K562 (cell line): ENCODE measurements around the gene FASTK. TPM values are rescaled to one million over a fixed set of nuclear protein-coding genes. Genes with fewer than 3 reads are reported as not detected.
A peak's percentile ranks its signal among the peaks of the same experiment; 100 is the strongest.

Source experiments
- ATAC-seq: fragments of 200-7000 bp; cut with Tn5 transposase; 3 replicates; pipeline ENCODE4 v1.9.1; 2020; ENCODE audit warnings: moderate library complexity
- BruUV-seq: library from RNA; stranded (reverse); fragments of 400-500 nt; replicated peaks from 2 replicates; lab custom pipeline; 2021; lab: Mats Ljungman, UMichigan
- CTCF ChIA-PET: fragments of 300-600 bp; formaldehyde crosslinking; extraction: SDS; loops from one replicate; lab custom pipeline; 2021; ENCODE audit warnings: low intra/inter-chr PET ratio; lab: Yijun Ruan, JAX
- POLR2A ChIA-PET: fragments of 300-600, 350-650 bp; sonication (Branson Sonifier 250); formaldehyde crosslinking; extraction: SDS; loops from one replicate; lab custom pipeline; 2021; ENCODE audit warnings: antibody characterized with exemption, inconsistent platforms; lab: Yijun Ruan, JAX
- DNase-seq, 4 experiments: peaks; one replicate each; pipeline versions ENCODE4 v3.0.0 to v3.0.0-alpha.2; 2011 to 2018; ENCODE audit warnings: low spot score in 3 of 4, mixed read lengths in 3 of 4; ENCODE audit errors: extremely low read depth in 1 of 4
- FAIRE-seq: peaks from 2 replicates; lab custom pipeline; 2011; peaks lifted over from hg19 to GRCh38; lab: Jason Lieb, UNC
- H2AFZ ChIP-seq: 2 replicates; pipeline ENCODE4 v1.6.0; 2011; ENCODE audit warnings: low read depth, low read length, control low read depth, inconsistent platforms
- H3K27ac ChIP-seq: fragments of 200-600 bp; 3 replicates; pipeline ENCODE4 v1.8.0; 2011; ENCODE audit warnings: low read depth, mild to moderate bottlenecking, control low read depth, inconsistent platforms, low read length, moderate library complexity, mixed read lengths; ENCODE audit errors: extremely low read depth
- H3K27me3 ChIP-seq, 2 experiments: fragments of 300-600 bp in 1 of 2; 2 replicates in 1 of 2; 3 replicates in 1 of 2; pipeline versions ENCODE4 v1.6.0 to v1.8.0; 2011; ENCODE audit warnings: inconsistent platforms in 2 of 2, low read length in 2 of 2, mild to moderate bottlenecking in 1 of 2, mixed read lengths in 1 of 2, moderate library complexity in 1 of 2; ENCODE audit not compliant: control insufficient read depth in 2 of 2, insufficient read depth in 2 of 2
- H3K36me3 ChIP-seq: fragments of 300-600 bp; 3 replicates; pipeline ENCODE4 v1.8.0; 2011; ENCODE audit warnings: mild to moderate bottlenecking, low read length, inconsistent platforms; ENCODE audit not compliant: control insufficient read depth, insufficient read depth
- H3K4me1 ChIP-seq, 2 experiments: fragments of 200-600 bp in 1 of 2; replicated peaks in 1 of 2; 2 replicates in 1 of 2; 3 replicates in 1 of 2; pipeline versions ENCODE4 v1.5.1 to v1.8.0; 2011; ENCODE audit warnings: inconsistent platforms in 2 of 2, low read length in 2 of 2, mild to moderate bottlenecking in 1 of 2, mixed read lengths in 1 of 2, moderate library complexity in 1 of 2; ENCODE audit not compliant: control insufficient read depth in 2 of 2, insufficient read depth in 2 of 2
- H3K4me2 ChIP-seq: 2 replicates; pipeline ENCODE4 v1.6.1; 2011; ENCODE audit warnings: low read length, control low read depth, inconsistent platforms, mixed read lengths; ENCODE audit not compliant: insufficient read depth
- H3K4me3 ChIP-seq: fragments of 200-600 bp; sonication (generic), shearing (Covaris generic); 2 replicates; pipeline ENCODE4 v1.5.1; 2016; ENCODE audit warnings: control low read depth, inconsistent platforms
- H3K79me2 ChIP-seq: fragments of 200-600 bp; 3 replicates; pipeline ENCODE4 v1.8.0; 2011; ENCODE audit warnings: low read length, inconsistent platforms; ENCODE audit not compliant: control insufficient read depth, insufficient read depth
- H3K9ac ChIP-seq, 2 experiments: 2 replicates each; pipeline versions ENCODE4 v1.6.0 to v1.6.1; 2011; ENCODE audit warnings: low read depth in 2 of 2, low read length in 2 of 2, control low read depth in 1 of 2, inconsistent platforms in 1 of 2, mild to moderate bottlenecking in 1 of 2, mixed read lengths in 1 of 2; ENCODE audit not compliant: insufficient read depth in 1 of 2
- H3K9me1 ChIP-seq: one replicate; pipeline ENCODE4 v1.6.0; 2011; ENCODE audit warnings: inconsistent platforms, mild to moderate bottlenecking, low read length, moderate library complexity; ENCODE audit not compliant: control insufficient read depth, insufficient read depth
- H3K9me3 ChIP-seq: replicated peaks from 2 replicates; pipeline ENCODE4 v1.5.1; 2011; ENCODE audit warnings: low read depth, low read length, inconsistent platforms; ENCODE audit not compliant: control insufficient read depth, insufficient read depth
- H4K20me1 ChIP-seq: replicated peaks from 2 replicates; pipeline ENCODE4 v1.6.1; 2011; ENCODE audit warnings: low read length, inconsistent platforms, mixed read lengths; ENCODE audit not compliant: control insufficient read depth, insufficient read depth
- FOSL1 ChIP-seq: fragments of 200-800 bp; sonication (Bioruptor generic); conservative IDR thresholded peaks from 2 replicates; pipeline ENCODE4 v1.6.1; 2016; ENCODE audit warnings: missing genetic modification characterization, missing compliant biosample characterization
- MBD2 ChIP-seq: sonication (generic); IDR thresholded peaks from 2 replicates; pipeline ENCODE4 v1.6.1; 2016; ENCODE audit warnings: low read depth, borderline replicate concordance
- RERE ChIP-seq: sonication (generic); formaldehyde crosslinking; IDR thresholded peaks from 2 replicates; pipeline ENCODE4 v1.8.0; 2023; ENCODE audit warnings: missing genetic modification reagents, mild to moderate bottlenecking, borderline replicate concordance
- SMAD4 ChIP-seq: fragments of 250-450 bp; sonication (Bioruptor Pico); conservative IDR thresholded peaks from 2 replicates; pipeline ENCODE4 v1.8.0; 2021; ENCODE audit warnings: inconsistent platforms, mild to moderate bottlenecking, moderate library complexity
- TCF3 ChIP-seq: sonication (generic); formaldehyde crosslinking; IDR thresholded peaks from 2 replicates; pipeline ENCODE4 v1.4.0; 2020; ENCODE audit warnings: mild to moderate bottlenecking, missing genetic modification reagents
- THRB ChIP-seq: fragments of 450-650 bp; formaldehyde crosslinking; conservative IDR thresholded peaks from 2 replicates; pipeline ENCODE4 v1.4.0; 2022; ENCODE audit warnings: mild to moderate bottlenecking, missing genetic modification characterization
- ZNF316 ChIP-seq: fragments of 450-650 bp; IDR thresholded peaks from 2 replicates; pipeline ENCODE4 v1.6.1; 2016
- ZNF778 ChIP-seq: fragments of 450-650 bp; formaldehyde crosslinking; IDR thresholded peaks from 2 replicates; pipeline ENCODE4 v1.4.0; 2020; ENCODE audit warnings: mild to moderate bottlenecking, moderate library complexity
- WGBS: fragments of 100-300 bp; shearing (Covaris generic); methylation state at CpG from one replicate; pipeline ENCODE4 v1.1.6; 2016; ENCODE audit warnings: low coverage, mixed read lengths; ENCODE audit not compliant: insufficient coverage; ENCODE audit errors: missing lambda C conversion rate; 5-methylcytosine and 5-hydroxymethylcytosine counted together
- in situ Hi-C: fragments of 300-500 bp; cut with MboI; formaldehyde crosslinking; loops from 4 replicates; pipeline ENCODE4 v1.15.0; 2018; ENCODE audit warnings: inconsistent platforms, mixed read lengths
- intact Hi-C: fragments of 100-400 bp; cut with micrococcal nuclease; formaldehyde crosslinking; loops from 2 replicates; pipeline ENCODE4 v1.14.2; 2022
- polyA plus RNA-seq, 8 experiments: library from polyadenylated mRNA; depleted of rRNA in 4 of 8; stranded (reverse) in 5 of 8; unstranded in 3 of 8; fragments of >200 nt; fragmentation: Nextera tagmentation in 2 of 8; fragmentation: Illumina TruSeq in 1 of 8; extraction: Ambion mirVana in 2 of 8; extraction: Trizol in 1 of 8; gene quantifications; 2 replicates each; pipeline versions ENCODE4 v1.2.1 to v1.2.3, GENCODE V29; 2011 to 2014; ENCODE audit warnings: inconsistent platforms in 1 of 8, missing spikeins in 1 of 8
- total RNA-seq, 7 experiments: library from RNA; depleted of rRNA in 6 of 7; stranded (reverse); fragments of >200 nt in 6 of 7; fragmentation: Illumina TruSeq in 2 of 7; extraction: Trizol in 2 of 7; gene quantifications; 2 replicates each; pipeline versions ENCODE4 v1.2.1 to v1.2.3, GENCODE V29; 2011 to 2021; ENCODE audit warnings: low replicate concordance in 1 of 7
- TF ChIP-seq, protein P1 (sequence below): fragments of 200-800 bp; sonication (Bioruptor generic); IDR thresholded peaks from 2 replicates; pipeline ENCODE4 v1.6.1; 2016; ENCODE audit warnings: missing genetic modification characterization, missing compliant biosample characterization

Gene FASTK
- total and polyA plus RNA-seq, 9 of the 15 experiments (the other 6 are each of a cell fraction or from before 2014, with no cell fraction given), result 0.51 to 150 (median 48.2) TPM

- intact Hi-C loops, result loop anchor here (1.0 kb wide), 3 partner anchors 20 to 51 kb away; partner anchors contain the start of gene ABCB8
- peak overlapping the region; percentile 84 for H3K4me3 ChIP-seq
- H3K4me2 ChIP-seq, result peak overlapping the region; percentile 94
- H3K9me1 ChIP-seq, result no peaks in the 10 kb centered on the region
- POLR2A ChIA-PET, result interaction anchor here (0.6 to 1.7 kb wide), 6 partner anchors 9 to 159 kb away, joined by 3 to 9 read pairs (median 5); partner anchors contain the start of genes ABCB8 and FASTK
- FAIRE-seq (peak; percentile 72), ATAC-seq (no peak), DNase-seq (peak in 1 of 4 experiments; percentile 62)
- in situ Hi-C loops, result no loop called here
- H4K20me1 ChIP-seq, result peaks cover 10% of the 10 kb centered on the region
- H3K9me3 ChIP-seq, result no peaks in the 10 kb centered on the region
- peak overlapping the region; percentile 85 to 91 for H3K9ac ChIP-seq
- H2AFZ ChIP-seq, result peak overlapping the region; percentile 91
- peak overlapping the region; percentile 90 for H3K27ac ChIP-seq
- CTCF ChIA-PET, result interaction anchor here (0.5 to 1.7 kb wide), 5 partner anchors 21 to 185 kb away, joined by 3 to 8 read pairs (median 3); partner anchors contain the start of genes ABCB8 and AGAP3
- peaks cover 50% of the 10 kb centered on the region for H3K79me2 ChIP-seq
- peaks cover 15% of the 10 kb centered on the region; the same call in 2 of the 3 replicates for H3K36me3 ChIP-seq
- H3K27me3 ChIP-seq, result no peaks in the 10 kb centered on the region
- 2% methylated on average over 18 of the region's 18 CpGs for WGBS
- peaks cover 57 to 75% of the 10 kb centered on the region in 2 experiments for H3K4me1 ChIP-seq
- BruUV-seq, result no TSS peak
- peak; percentile 94; the same call in 1 of the 2 replicates for TF ChIP-seq RERE (CRISPR knock-in tag)
- TF ChIP-seq SMAD4 (CRISPR knock-in tag), result no peak
- TF ChIP-seq, protein P1, sequence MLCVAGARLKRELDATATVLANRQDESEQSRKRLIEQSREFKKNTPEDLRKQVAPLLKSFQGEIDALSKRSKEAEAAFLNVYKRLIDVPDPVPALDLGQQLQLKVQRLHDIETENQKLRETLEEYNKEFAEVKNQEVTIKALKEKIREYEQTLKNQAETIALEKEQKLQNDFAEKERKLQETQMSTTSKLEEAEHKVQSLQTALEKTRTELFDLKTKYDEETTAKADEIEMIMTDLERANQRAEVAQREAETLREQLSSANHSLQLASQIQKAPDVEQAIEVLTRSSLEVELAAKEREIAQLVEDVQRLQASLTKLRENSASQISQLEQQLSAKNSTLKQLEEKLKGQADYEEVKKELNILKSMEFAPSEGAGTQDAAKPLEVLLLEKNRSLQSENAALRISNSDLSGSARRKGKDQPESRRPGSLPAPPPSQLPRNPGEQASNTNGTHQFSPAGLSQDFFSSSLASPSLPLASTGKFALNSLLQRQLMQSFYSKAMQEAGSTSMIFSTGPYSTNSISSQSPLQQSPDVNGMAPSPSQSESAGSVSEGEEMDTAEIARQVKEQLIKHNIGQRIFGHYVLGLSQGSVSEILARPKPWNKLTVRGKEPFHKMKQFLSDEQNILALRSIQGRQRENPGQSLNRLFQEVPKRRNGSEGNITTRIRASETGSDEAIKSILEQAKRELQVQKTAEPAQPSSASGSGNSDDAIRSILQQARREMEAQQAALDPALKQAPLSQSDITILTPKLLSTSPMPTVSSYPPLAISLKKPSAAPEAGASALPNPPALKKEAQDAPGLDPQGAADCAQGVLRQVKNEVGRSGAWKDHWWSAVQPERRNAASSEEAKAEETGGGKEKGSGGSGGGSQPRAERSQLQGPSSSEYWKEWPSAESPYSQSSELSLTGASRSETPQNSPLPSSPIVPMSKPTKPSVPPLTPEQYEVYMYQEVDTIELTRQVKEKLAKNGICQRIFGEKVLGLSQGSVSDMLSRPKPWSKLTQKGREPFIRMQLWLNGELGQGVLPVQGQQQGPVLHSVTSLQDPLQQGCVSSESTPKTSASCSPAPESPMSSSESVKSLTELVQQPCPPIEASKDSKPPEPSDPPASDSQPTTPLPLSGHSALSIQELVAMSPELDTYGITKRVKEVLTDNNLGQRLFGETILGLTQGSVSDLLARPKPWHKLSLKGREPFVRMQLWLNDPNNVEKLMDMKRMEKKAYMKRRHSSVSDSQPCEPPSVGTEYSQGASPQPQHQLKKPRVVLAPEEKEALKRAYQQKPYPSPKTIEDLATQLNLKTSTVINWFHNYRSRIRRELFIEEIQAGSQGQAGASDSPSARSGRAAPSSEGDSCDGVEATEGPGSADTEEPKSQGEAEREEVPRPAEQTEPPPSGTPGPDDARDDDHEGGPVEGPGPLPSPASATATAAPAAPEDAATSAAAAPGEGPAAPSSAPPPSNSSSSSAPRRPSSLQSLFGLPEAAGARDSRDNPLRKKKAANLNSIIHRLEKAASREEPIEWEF (CRISPR knock-in tag), result 0 out of 2 replicates have a peak, but pooled peaks have one; percentile 38
- no peak for TF ChIP-seq THRB (CRISPR knock-in tag)
- TF ChIP-seq MBD2, result no peak
- TF ChIP-seq TCF3 (CRISPR knock-in tag), result no peak
- no peak for TF ChIP-seq ZNF316
- TF ChIP-seq ZNF778 (CRISPR knock-in tag), result no peak
- no peak for TF ChIP-seq FOSL1 (tag)
Observed at GRCh38 chr7:151058781-151059366, 21.7 kb downstream of the FASTK start.
